PC-3 (cell line): ENCODE measurements around the gene GTPBP6. TPM values are rescaled to one million over a fixed set of nuclear protein-coding genes. Genes with fewer than 3 reads are reported as not detected.

Experiments
- ATAC-seq: fragments of 200-7000 bp; cut with Tn5 transposase; 2 replicates; pipeline ENCODE4 v1.9.1; 2020; ENCODE audit warnings: mild to moderate bottlenecking, moderate library complexity
- BruUV-seq: library from RNA; stranded (reverse); fragments of 400-500 nt; replicated peaks from 2 replicates; lab custom pipeline; 2021; lab: Mats Ljungman, UMichigan
- CTCF ChIA-PET: fragments of 300-600 bp; sonication (Branson Sonifier 250); formaldehyde crosslinking; loops from one replicate; lab custom pipeline; 2022; ENCODE audit warnings: antibody characterized with exemption; lab: Charles Lee
- POLR2A ChIA-PET: fragments of 300-600 bp; sonication (Branson Sonifier 250); formaldehyde crosslinking; loops from one replicate; lab custom pipeline; 2022; ENCODE audit warnings: antibody characterized with exemption; ENCODE audit not compliant: unreplicated experiment; lab: Charles Lee
- DNase-seq: peaks from one replicate; pipeline ENCODE4 v3.0.0-alpha.2; 2015
- H2AFZ ChIP-seq: fragments of 300-600 bp; sonication (generic); 2 replicates; pipeline ENCODE4 v1.6.0; 2016; ENCODE audit warnings: antibody characterized with exemption, low read length
- H3F3A ChIP-seq: fragments of 300-600 bp; sonication (generic); one replicate; pipeline ENCODE4 v1.6.0; 2017; ENCODE audit warnings: antibody characterized with exemption, low read length, control low read depth, mild to moderate bottlenecking; ENCODE audit not compliant: unreplicated experiment
- H3K27ac ChIP-seq: fragments of 300-600 bp; sonication (generic); 2 replicates; pipeline ENCODE4 v1.5.1; 2016; ENCODE audit warnings: mild to moderate bottlenecking, low read length
- H3K27me3 ChIP-seq: fragments of 300-600 bp; sonication (generic); 2 replicates; pipeline ENCODE4 v1.6.1; 2016; ENCODE audit warnings: low read length, mixed read lengths
- H3K36me3 ChIP-seq: fragments of 300-600 bp; sonication (generic); 2 replicates; pipeline ENCODE4 v1.6.1; 2016; ENCODE audit warnings: low read depth, mixed run types, low read length, mixed read lengths
- H3K4me1 ChIP-seq: fragments of 300-600 bp; sonication (generic); 2 replicates; pipeline ENCODE4 v1.5.1; 2016; ENCODE audit warnings: low read length; ENCODE audit not compliant: insufficient read depth
- H3K4me2 ChIP-seq: fragments of 300-600 bp; sonication (generic); 2 replicates; pipeline ENCODE4 v1.6.0; 2016; ENCODE audit warnings: low read length
- H3K4me3 ChIP-seq: fragments of 300-600 bp; sonication (generic); 2 replicates; pipeline ENCODE4 v1.5.1; 2016; ENCODE audit warnings: mild to moderate bottlenecking, low read length, mixed read lengths
- H3K79me2 ChIP-seq: fragments of 300-600 bp; sonication (generic); 2 replicates; pipeline ENCODE4 v1.6.1; 2017; ENCODE audit warnings: low read length, mixed read lengths
- H3K9ac ChIP-seq: fragments of 300-600 bp; sonication (generic); 2 replicates; pipeline ENCODE4 v1.6.0; 2016; ENCODE audit warnings: mild to moderate bottlenecking, low read length
- H3K9me2 ChIP-seq: fragments of 300-600 bp; sonication (generic); replicated peaks from 2 replicates; pipeline ENCODE4 v1.6.1; 2016; ENCODE audit warnings: mixed run types, low read length, mixed read lengths
- H3K9me3 ChIP-seq: fragments of 300-600 bp; sonication (generic); 2 replicates; pipeline ENCODE4 v1.6.1; 2016; ENCODE audit warnings: low read length, mixed read lengths
- H4K20me1 ChIP-seq: fragments of 300-600 bp; sonication (generic); 2 replicates; pipeline ENCODE4 v1.6.1; 2016; ENCODE audit warnings: low read length, mixed read lengths
- CTCF ChIP-seq: fragments of 300-600 bp; sonication (generic); conservative IDR thresholded peaks from 2 replicates; pipeline ENCODE4 v1.5.1; 2017; ENCODE audit warnings: antibody characterized with exemption, low read depth, mild to moderate bottlenecking, low read length
- EZH2 ChIP-seq: fragments of 300-600 bp; sonication (generic); IDR thresholded peaks from one replicate; pipeline ENCODE4 v1.6.1; 2017; ENCODE audit warnings: antibody characterized with exemption, mild to moderate bottlenecking, low read length; ENCODE audit not compliant: unreplicated experiment
- EZH2phosphoT487 ChIP-seq: fragments of 300-600 bp; sonication (generic); IDR thresholded peaks from 2 replicates; pipeline ENCODE4 v1.6.1; 2018; ENCODE audit warnings: mild to moderate bottlenecking, antibody characterized with exemption, low read length, borderline replicate concordance
- intact Hi-C: fragments of 100-400 bp; cut with micrococcal nuclease; formaldehyde crosslinking; loops from 2 replicates; pipeline ENCODE4 v1.9.0; 2023
- total RNA-seq: library from RNA; depleted of rRNA; stranded (reverse); fragments of >200 nt; gene quantifications from 2 replicates; pipeline ENCODE4 v1.2.3, GENCODE V29; 2014

Gene GTPBP6
- total RNA-seq, 1 experiment from 2014 or later: 38.8 TPM

- H3K27me3 ChIP-seq: no peaks in the 10 kb centered on the region
- DNase-seq (no peak), ATAC-seq (no peak)
- H3K9me3 ChIP-seq: no peaks in the 10 kb centered on the region
- intact Hi-C loops: no loop called here
- no peaks in the 10 kb centered on the region for H3K79me2 ChIP-seq
- no peak overlapping the region for H3K9ac ChIP-seq
- H3K27ac ChIP-seq: no peak overlapping the region
- no TSS peak for BruUV-seq
- H3K36me3 ChIP-seq: no peaks in the 10 kb centered on the region
- H3K4me2 ChIP-seq: no peak overlapping the region
- ChIA-PET POLR2A (no interaction called here), CTCF (no interaction called here)
- H3F3A ChIP-seq: no peaks in the 10 kb centered on the region
- no peak overlapping the region for H3K4me3 ChIP-seq
- TF ChIP-seq EZH2 (no peak), CTCF (no peak), EZH2phosphoT487 (no peak)
- no peaks in the 10 kb centered on the region for H3K9me2 ChIP-seq
- H2AFZ ChIP-seq: no peak overlapping the region
- no peaks in the 10 kb centered on the region for H3K4me1 ChIP-seq
- no peaks in the 10 kb centered on the region for H4K20me1 ChIP-seq
Observed at GRCh38 chrX:334971-335757, 16.6 kb upstream of the GTPBP6 start.

GRCh38 chrX:334331-334891, 15.8 kb upstream of the GTPBP6 start:
- Histone ChIP-seq H3K79me2 (no peaks in the 10 kb centered on the region), H3K9me3 (no peaks in the 10 kb centered on the region), H3K4me1 (no peaks in the 10 kb centered on the region), H3K4me2 (no peak overlapping the region), H3K9ac (no peak overlapping the region), H3K9me2 (no peaks in the 10 kb centered on the region), H4K20me1 (no peaks in the 10 kb centered on the region), H2AFZ (no peak overlapping the region), H3K27ac (no peak overlapping the region), H3F3A (no peaks in the 10 kb centered on the region), H3K4me3 (no peak overlapping the region), H3K36me3 (no peaks in the 10 kb centered on the region), H3K27me3 (no peaks in the 10 kb centered on the region)
- intact Hi-C loops: no loop called here
- no peak for TF ChIP-seq CTCF
- no peak for TF ChIP-seq EZH2
- no peak for TF ChIP-seq EZH2phosphoT487
- no peak for ATAC-seq
- POLR2A ChIA-PET: no interaction called here
- no peak for DNase-seq
- CTCF ChIA-PET: no interaction called here
- BruUV-seq: no TSS peak
